Skeletal muscle cell (primary cell): ENCODE data around the gene C19orf33.
"Not testable (repeated sequence)": the region's sequence is repeated elsewhere in the genome, so short reads cannot be mapped to it uniquely, and the experiment has no call there.

Experiments used
- DNase-seq: peaks from one replicate; pipeline ENCODE4 v3.0.0-alpha.2; 2010; ENCODE audit warnings: low read depth
- H3K4me3 ChIP-seq: 2 replicates; pipeline ENCODE4 v1.5.1; 2011; ENCODE audit warnings: low read depth, mild to moderate bottlenecking, control low read depth, low read length, moderate library complexity

The C19orf33 gene

GRCh38 chr19:38329651-38330050, 25.6 kb downstream of the C19orf33 start:
- no peak overlapping the region for H3K4me3 ChIP-seq
- no peak for DNase-seq

GRCh38 chr19:38331728-38332127, 27.7 kb downstream of the C19orf33 start:
- no peak overlapping the region for H3K4me3 ChIP-seq
- DNase-seq, result no peak

GRCh38 chr19:38333245-38333644, 29.2 kb downstream of the C19orf33 start:
- DNase-seq, result no peak
- H3K4me3 ChIP-seq, result no peak overlapping the region

- H3K4me3 ChIP-seq, result peak overlapping the region; percentile 88
Observed at GRCh38 chr19:38335949-38336637, 32.0 kb downstream of the C19orf33 start.

GRCh38 chr19:38336638-38337359, 32.7 kb downstream of the C19orf33 start:
- peak overlapping the region; percentile 88 for H3K4me3 ChIP-seq
- peak; percentile 39 for DNase-seq

More at GRCh38 chr19:38335949-38336637, 32.0 kb downstream of the C19orf33 start:
- DNase-seq, result peak; percentile 78

- no peak for DNase-seq
- peak overlapping the region; percentile 88 for H3K4me3 ChIP-seq
Observed at GRCh38 chr19:38337360-38337653, 33.3 kb downstream of the C19orf33 start.

GRCh38 chr19:38339011-38339410, 35.0 kb downstream of the C19orf33 start:
- H3K4me3 ChIP-seq, DNase-seq: not testable (repeated sequence)

GRCh38 chr19:38340927-38341326, 36.9 kb downstream of the C19orf33 start:
- DNase-seq, result no peak
- no peak overlapping the region for H3K4me3 ChIP-seq

GRCh38 chr19:38346837-38347236, 42.8 kb downstream of the C19orf33 start:
- H3K4me3 ChIP-seq, result no peak overlapping the region
- DNase-seq, result no peak

GRCh38 chr19:38350883-38351282, 46.8 kb downstream of the C19orf33 start:
- no peak for DNase-seq

GRCh38 chr19:38351865-38352395, 47.9 kb downstream of the C19orf33 start:
- no peak for DNase-seq

More at GRCh38 chr19:38350883-38351282, 46.8 kb downstream of the C19orf33 start:
- no peak overlapping the region for H3K4me3 ChIP-seq

GRCh38 chr19:38352611-38353010, 48.6 kb downstream of the C19orf33 start:
- no peak for DNase-seq
- H3K4me3 ChIP-seq, result no peak overlapping the region

More at GRCh38 chr19:38351865-38352395, 47.9 kb downstream of the C19orf33 start:
- H3K4me3 ChIP-seq, result no peak overlapping the region
